ENCODE results near the gene OAS1.
"Not testable (repeated sequence)": the region's sequence is repeated elsewhere in the genome, so short reads cannot be mapped to it uniquely, and the experiment has no call there.

OAS1 gene

DNA sequence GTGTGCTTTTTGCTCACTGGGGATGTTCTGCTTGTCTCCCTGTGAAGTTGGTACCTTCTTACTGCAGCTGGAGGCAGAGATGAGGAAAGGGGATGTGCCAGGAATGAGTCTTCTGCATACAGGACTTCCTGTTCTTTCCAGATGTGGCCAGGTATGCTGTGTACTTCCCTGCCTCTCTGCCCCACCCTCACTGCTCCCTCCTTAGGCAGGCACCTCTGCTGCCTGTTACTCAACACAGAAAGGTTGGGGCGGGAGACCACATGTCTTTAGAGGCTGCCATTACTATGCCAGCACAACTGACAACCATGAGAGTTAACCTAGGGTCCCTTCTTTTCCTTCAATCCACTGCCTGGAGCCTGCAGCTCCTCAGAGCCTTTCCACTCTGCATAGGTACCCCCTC lies 29.5 kb downstream of the OAS1 start:
- DNase-seq (ENCODE audit: extremely low read depth in 1 of 2, low read depth in 1 of 2), result no peak

DNA sequence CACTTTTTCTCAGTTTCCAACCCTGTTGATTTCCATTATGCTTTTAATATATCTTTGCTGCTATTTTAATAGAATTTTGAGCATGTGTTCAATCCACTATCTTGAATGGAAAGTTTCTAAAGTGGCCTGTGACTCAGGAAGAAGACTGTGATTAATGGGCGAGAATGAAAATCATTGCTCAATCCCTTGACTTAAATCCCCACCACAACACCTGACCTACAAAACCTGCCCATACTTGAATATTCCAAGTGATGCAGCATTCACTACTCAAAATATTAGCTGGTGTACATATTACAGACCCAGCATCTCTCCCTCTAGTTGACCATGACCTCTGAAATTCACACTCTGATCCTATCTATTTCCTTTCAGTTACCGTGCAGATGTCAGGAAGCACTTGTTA lies 30.2 kb downstream of the OAS1 start:
- DNase-seq (ENCODE audit: extremely low read depth in 1 of 2, low read depth in 1 of 2), result no peak

DNA sequence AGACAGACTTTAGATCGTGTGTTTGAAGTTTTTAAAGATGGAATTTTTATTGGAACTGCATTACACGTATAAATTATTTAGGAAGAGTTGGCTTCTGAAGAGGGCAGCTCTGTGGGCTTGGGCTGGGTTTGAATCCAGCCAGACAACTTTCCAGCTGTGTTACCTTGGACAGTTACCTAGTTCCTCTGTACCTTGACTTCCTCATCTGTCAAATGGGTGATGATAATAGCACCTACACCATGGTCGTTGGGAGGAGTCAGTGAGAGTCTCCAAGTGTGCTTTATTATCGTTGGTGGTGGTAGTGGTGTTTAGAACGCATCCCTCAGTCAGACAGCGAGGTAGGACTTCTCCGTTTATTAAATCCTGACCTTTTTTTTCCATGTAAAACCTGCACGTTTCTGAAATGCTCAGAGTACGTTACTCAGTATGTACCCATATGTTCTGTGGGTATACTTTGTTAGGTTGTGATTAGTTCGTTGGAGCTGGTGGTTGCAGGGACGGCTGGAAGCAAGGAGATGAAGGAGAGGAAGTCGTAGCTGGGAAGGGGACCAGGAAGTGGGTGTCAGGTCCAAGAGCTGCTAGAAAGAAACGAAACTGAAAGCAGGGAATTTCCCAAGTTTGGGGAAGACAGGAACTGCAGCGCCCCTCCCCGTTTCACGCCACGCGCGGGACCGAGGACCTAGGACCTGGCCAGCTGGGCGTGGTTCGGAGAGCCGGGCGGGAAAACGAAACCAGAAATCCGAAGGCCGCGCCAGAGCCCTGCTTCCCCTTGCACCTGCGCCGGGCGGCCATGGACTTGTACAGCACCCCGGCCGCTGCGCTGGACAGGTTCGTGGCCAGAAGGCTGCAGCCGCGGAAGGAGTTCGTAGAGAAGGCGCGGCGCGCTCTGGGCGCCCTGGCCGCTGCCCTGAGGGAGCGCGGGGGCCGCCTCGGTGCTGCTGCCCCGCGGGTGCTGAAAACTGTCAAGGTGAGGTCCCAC lies 31.3 kb downstream of the OAS1 start, which contains the start of gene OAS3:
OAS3 (plus strand) TSS at position 734 of the 979 bp plus-strand sequence; CDS start at position 791, 57 bp downstream.
- peak; percentile 18 to 39 for DNase-seq (ENCODE audit: extremely low read depth in 1 of 2, low read depth in 1 of 2)

DNA sequence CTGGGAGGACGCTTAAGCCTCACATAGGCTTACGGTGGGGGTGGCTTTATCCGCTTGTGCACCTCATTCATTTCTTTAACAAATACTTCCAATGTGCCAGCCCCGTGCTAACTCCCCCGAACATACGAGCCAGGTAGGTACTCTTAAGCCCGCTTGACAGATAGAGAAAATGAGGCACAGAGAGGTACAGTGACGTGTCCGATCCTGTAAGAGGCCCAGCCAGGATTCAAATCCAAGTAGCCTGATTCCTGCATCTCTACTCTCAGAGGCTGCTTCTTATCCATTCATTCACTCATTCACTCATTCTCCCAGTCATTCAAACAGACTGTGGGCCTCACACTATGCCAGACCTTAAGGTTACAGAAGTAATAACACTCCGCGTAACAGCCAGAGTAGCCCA lies 32.0 kb downstream of the OAS1 start:
- DNase-seq (ENCODE audit: extremely low read depth in 1 of 2, low read depth in 1 of 2), result no peak

DNA sequence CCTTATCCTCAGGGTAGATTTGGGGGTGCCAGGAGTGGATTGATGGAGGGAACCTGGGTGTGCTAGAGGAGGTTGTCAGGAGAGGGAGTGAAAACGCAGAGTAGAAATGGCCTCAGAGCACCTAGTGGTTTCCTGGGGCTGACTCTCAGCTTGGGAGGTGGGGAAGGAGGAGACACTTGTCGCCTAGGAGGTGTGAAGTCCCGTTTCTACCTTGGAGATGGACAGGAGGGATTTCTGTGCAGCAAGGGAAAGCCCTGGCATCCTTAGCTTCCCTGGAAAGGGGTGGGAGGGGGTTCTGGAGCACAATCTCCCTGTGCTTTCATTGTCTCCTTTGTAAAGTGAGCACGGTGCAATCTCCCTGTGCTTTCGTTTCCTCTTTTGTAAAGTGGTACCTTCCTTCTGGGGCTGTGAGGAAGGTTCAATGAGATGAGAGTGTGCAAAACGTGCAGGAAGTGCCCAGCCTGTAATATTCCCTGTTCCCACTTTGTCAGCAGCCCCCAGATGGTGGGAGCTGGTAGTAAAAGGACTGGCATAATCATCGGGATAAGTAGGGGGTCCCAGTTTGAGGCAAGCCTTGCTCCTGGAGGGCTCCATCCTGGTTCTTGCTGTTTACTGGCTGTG lies 33.1 kb downstream of the OAS1 start:
- DNase-seq (ENCODE audit: extremely low read depth in 1 of 2, low read depth in 1 of 2), result no peak

DNA sequence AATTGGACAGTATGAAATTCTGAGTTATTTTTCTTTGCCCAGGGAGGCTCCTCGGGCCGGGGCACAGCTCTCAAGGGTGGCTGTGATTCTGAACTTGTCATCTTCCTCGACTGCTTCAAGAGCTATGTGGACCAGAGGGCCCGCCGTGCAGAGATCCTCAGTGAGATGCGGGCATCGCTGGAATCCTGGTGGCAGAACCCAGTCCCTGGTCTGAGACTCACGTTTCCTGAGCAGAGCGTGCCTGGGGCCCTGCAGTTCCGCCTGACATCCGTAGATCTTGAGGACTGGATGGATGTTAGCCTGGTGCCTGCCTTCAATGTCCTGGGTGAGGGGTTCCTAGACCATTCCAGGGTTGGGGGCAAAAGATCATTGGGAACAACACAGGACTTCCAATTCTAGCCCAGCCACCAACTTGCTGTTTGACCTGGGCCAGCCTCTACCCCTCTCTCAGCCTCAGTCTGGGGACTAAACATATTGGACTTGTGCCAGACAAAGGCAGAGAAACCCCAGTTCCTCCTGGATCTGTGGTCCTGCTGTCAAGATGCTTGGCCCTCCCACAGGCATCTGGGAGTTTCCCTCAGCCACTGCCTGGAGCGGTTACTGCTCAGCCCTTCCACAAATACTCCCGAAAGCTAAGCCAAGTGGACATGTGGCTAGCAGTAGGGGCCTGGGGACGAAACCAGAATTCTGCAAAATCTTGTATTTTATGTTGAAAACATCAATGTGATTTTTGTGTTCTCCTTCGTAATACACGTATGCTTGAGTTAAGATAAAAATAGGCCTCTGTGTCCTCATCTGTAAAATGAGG lies 35.0 kb downstream of the OAS1 start:
- no peak for DNase-seq (ENCODE audit: extremely low read depth in 1 of 2, low read depth in 1 of 2)

DNA sequence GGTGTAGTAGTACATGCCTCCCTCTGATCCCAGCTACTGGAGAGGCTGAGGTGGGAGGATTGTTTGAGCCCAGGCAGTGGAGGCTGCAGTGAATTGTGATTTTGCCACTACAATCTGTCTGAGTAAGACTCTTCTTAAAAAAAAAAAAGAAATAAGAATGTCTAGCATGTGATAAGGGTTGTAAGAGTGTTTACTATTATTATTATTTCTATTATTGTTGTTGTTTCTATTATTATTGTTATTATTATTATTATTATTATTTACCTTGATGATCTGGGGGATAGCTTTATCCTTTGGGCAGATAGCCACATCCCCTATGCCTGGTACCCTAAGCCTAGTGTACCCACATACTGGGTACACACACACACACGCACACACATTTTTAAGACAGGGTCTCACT lies 35.8 kb downstream of the OAS1 start:
- no peak for DNase-seq (ENCODE audit: extremely low read depth in 1 of 2, low read depth in 1 of 2)

DNA sequence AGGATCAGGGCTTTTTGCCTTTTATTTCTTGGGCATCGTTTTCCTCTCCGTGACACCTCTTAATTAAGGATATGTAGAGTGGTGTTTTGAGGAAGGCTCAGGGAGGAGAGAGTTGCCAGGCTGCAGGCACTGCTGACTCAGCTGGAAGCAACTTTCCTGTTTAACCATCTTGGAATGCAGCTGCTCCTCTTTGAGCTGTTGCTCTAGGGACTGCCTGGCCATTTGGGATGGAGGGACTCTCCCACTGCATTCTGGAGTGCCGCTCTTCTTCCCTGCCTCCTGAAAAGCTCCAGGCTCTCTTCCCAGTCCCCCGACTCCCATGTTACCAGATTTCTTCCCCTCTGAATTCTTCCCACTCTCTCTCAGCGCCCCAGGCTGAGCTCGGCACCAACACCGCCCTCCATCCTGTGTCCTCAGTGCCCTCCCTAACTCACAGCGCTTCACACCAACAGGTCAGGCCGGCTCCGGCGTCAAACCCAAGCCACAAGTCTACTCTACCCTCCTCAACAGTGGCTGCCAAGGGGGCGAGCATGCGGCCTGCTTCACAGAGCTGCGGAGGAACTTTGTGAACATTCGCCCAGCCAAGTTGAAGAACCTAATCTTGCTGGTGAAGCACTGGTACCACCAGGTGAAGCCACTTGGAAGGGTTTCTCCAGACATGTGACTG lies 37.4 kb downstream of the OAS1 start:
- no peak for DNase-seq (ENCODE audit: extremely low read depth in 1 of 2, low read depth in 1 of 2)

DNA sequence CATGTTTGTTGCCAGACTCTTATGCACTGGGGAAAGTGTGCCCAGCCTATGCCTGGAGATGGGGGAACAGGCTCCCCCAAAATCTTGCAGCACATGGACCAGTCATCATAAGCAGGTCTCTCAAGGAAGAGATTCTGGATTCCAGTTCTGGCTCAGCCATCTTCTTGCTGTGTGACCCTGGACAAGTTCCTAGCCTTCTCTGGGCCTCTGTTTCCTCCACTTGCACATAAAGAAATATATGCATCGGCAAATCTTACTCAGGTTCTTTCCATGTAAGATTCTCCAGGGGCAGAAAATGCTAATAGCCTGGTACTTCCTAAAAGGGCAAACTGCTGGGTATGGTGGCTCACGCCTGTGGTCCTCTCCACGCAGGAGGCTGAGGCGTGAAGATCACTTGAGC lies 38.8 kb downstream of the OAS1 start:
- DNase-seq (ENCODE audit: extremely low read depth in 1 of 2, low read depth in 1 of 2), result no peak

DNA sequence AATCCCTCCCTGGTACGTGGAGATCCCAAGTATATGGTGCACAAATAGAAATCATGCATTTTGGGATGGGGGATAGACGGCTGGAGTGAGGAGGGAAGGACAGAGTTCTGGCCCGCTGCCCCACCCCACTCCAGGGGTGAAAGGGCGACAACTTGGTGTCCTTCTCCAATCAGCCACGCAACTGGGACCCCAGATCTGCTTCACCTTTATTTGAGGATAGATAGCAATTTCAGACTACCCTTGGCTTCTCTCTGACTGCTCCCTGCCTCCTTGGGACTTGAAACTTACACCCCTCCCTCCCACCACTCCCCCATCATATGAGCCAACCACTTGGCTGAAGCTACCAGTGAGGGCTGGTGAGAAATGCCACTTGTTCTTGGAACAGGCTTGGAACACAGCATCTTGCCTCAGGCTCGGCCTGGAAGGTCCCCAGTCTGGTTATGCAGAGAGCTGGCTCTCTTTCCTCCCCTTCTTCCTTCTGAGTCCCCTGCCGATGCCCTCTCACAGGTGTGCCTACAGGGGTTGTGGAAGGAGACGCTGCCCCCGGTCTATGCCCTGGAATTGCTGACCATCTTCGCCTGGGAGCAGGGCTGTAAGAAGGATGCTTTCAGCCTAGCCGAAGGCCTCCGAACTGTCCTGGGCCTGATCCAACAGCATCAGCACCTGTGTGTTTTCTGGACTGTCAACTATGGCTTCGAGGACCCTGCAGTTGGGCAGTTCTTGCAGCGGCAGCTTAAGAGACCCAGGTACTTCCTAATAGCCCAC lies 39.7 kb downstream of the OAS1 start:
- DNase-seq (ENCODE audit: extremely low read depth in 1 of 2, low read depth in 1 of 2), result no peak

DNA sequence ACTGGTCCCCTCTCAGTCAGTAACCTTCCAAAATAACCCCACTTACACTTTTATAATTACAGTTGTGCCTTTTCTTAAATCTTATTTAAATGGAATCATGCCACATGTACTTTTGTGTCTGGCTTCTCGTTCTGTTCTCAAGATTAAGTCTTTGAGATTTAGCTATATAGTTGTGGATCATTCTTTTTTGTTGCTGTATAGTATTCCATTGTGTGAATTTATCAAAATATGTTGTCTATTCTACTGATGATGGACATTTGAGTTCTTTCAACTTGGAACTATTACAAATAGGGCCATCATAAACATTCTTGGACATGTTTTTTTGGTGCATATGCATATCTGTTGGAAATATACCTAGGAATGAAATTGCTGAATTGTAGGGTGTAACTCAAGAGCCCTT lies 40.6 kb downstream of the OAS1 start:
- no peak for DNase-seq (ENCODE audit: extremely low read depth in 1 of 2, low read depth in 1 of 2)

DNA sequence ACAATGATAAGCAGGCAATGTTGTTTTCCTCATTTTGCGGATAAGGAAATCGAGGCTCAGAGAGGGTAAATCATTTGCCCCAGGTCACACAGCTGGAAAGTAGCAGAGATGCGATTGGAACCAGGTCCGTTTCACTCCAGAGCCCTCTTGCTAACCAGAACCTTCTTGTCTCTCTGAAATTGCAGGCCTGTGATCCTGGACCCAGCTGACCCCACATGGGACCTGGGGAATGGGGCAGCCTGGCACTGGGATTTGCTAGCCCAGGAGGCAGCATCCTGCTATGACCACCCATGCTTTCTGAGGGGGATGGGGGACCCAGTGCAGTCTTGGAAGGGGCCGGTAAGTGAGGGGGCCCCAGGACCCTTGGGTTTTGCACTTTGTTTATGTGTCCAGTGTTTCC lies 41.0 kb downstream of the OAS1 start:
- DNase-seq (ENCODE audit: extremely low read depth in 1 of 2, low read depth in 1 of 2), result no peak

DNA sequence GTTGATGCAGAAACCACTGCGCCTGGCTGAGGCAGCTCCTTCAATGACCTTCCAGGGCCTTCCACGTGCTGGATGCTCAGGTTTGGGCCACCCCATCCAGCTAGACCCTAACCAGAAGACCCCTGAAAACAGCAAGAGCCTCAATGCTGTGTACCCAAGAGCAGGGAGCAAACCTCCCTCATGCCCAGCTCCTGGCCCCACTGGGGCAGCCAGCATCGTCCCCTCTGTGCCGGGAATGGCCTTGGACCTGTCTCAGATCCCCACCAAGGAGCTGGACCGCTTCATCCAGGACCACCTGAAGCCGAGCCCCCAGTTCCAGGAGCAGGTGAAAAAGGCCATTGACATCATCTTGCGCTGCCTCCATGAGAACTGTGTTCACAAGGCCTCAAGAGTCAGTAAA lies 42.0 kb downstream of the OAS1 start:
- no peak for DNase-seq (ENCODE audit: extremely low read depth in 1 of 2, low read depth in 1 of 2)

DNA sequence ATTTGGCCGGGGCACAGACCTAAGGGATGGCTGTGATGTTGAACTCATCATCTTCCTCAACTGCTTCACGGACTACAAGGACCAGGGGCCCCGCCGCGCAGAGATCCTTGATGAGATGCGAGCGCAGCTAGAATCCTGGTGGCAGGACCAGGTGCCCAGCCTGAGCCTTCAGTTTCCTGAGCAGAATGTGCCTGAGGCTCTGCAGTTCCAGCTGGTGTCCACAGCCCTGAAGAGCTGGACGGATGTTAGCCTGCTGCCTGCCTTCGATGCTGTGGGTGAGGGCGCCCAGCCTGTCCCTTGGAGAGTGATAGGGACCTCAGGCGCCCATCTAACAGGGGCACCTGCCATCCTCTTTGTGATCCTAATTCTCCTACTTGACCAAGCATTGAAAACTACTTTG lies 43.9 kb downstream of the OAS1 start:
- no peak for DNase-seq (ENCODE audit: extremely low read depth in 1 of 2, low read depth in 1 of 2)

DNA sequence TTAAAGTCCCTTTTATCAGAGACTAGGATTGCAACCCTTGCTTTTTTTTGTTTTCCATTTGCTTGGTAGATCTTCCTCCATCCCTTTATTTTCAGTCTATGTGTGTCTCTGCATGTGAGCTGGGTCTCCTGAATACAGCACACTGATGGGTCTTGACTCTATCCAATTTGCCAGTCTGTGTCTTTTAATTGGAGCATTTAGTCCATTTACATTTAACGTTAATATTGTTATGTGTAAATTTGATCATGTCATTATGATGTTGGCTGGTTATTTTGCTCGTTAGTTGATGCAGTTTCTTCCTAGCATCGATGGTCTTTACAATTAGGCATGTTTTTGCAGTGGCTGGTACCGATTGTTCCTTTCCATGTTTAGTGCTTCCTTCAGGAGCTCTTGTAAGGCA lies 50.4 kb downstream of the OAS1 start:
- not testable (repeated sequence) for DNase-seq (ENCODE audit: extremely low read depth in 1 of 2, low read depth in 1 of 2)

DNA sequence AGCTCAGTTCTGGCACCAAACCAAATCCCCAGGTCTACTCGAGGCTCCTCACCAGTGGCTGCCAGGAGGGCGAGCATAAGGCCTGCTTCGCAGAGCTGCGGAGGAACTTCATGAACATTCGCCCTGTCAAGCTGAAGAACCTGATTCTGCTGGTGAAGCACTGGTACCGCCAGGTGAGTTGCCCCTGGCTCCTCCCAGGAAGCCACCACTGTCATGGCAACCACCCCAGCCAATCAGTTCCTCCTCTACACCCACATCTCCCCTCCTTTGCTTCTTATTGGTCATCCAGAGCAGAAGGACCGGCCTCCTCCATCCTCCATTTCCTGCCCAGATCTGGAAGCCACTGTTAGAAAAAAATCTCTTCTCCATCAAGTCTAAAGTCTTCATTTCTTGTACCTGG lies 54.3 kb downstream of the OAS1 start:
- no peak for DNase-seq (ENCODE audit: extremely low read depth in 1 of 2, low read depth in 1 of 2)

DNA sequence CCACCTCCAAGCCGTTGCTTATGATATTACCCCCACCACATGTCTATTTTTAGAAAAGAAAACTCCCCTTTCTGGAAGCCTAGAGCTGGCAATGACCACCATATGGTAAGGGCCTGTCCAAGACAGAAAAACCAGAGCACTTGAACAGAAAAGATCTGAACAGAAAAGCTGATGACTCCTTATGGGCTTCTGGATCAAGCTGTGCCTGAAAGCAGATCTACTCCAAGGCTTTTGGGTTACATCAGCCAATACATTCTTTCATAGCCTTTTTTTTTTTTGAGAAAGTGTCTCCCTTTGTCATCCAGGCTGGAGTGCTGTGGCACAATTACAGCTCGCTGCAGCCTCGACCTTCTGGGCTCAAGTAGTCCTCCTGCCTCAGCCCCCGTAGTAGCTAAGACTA lies 54.8 kb downstream of the OAS1 start:
- no peak for DNase-seq (ENCODE audit: extremely low read depth in 1 of 2, low read depth in 1 of 2)

DNA sequence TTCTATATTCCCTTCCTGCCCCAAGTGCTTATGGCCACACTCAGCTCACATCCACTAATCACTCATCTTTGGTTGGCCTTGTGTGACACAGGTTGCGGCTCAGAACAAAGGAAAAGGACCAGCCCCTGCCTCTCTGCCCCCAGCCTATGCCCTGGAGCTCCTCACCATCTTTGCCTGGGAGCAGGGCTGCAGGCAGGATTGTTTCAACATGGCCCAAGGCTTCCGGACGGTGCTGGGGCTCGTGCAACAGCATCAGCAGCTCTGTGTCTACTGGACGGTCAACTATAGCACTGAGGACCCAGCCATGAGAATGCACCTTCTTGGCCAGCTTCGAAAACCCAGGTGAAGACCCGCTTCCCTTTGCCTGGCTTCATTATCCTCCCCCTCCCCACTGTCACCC lies 55.8 kb downstream of the OAS1 start:
- DNase-seq (ENCODE audit: extremely low read depth in 1 of 2, low read depth in 1 of 2), result no peak

DNA sequence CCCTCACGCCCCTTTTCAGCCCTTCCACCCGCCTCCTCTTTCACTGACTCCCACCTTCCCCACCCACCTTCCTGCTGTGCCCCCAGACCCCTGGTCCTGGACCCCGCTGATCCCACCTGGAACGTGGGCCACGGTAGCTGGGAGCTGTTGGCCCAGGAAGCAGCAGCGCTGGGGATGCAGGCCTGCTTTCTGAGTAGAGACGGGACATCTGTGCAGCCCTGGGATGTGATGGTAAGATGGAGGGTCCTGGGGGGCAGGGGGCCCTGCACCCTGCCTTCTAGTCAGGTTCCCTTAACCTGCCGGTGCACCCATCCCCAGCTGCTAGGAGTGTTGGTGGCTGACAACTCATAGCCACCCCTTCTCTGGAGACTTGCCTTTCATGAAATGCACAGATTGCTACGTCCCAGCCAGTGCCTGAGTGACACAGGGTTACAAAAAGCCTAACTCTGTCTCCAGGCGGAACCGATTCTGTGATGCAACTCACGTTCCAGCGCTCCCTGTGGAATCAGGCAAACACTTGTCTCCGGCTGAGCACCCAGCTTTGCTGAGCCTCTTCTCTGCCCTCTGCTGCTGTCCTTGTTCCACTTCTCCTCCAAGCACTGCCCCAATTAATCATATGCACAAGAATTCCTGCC lies 56.6 kb downstream of the OAS1 start:
- DNase-seq (ENCODE audit: extremely low read depth in 1 of 2, low read depth in 1 of 2), result no peak

All from stimulated activated CD8-positive, alpha-beta memory T cell treated with anti-CD3 and anti-CD28 coated beads, Interleukin-7, amount 100 ng/mL, for 48 hours (primary cell).